ENCODE data around the gene SETD2. TPM values are rescaled to one million over a fixed set of nuclear protein-coding genes. Genes with fewer than 3 reads are reported as not detected.
A peak's percentile ranks its signal among the peaks of the same experiment; 100 is the strongest.

SETD2 gene
- polyA plus RNA-seq, 1 experiment, result 30.8 TPM

GRCh38 chr3:47161983-47162696, 1.8 kb downstream of the SETD2 start:
- Histone ChIP-seq H3K27me3 (ENCODE audit: control insufficient read depth, insufficient read depth, low read length) (no peaks in the 10 kb centered on the region), H3K4me3 (ENCODE audit: low read depth, low read length) (peak overlapping the region; percentile 77), H3K9me3 (ENCODE audit: control insufficient read depth, insufficient read depth, low read length) (no peaks in the 10 kb centered on the region; the same call in 1 of the 2 replicates), H3K27ac (ENCODE audit: low read depth, low read length) (no peak overlapping the region)
- CTCF ChIA-PET, result interaction anchor here (1.0 kb wide), 1 partner anchor 360 kb away, joined by 3 read pairs; no protein-coding TSS in a partner anchor
- TF ChIP-seq, protein P1, sequence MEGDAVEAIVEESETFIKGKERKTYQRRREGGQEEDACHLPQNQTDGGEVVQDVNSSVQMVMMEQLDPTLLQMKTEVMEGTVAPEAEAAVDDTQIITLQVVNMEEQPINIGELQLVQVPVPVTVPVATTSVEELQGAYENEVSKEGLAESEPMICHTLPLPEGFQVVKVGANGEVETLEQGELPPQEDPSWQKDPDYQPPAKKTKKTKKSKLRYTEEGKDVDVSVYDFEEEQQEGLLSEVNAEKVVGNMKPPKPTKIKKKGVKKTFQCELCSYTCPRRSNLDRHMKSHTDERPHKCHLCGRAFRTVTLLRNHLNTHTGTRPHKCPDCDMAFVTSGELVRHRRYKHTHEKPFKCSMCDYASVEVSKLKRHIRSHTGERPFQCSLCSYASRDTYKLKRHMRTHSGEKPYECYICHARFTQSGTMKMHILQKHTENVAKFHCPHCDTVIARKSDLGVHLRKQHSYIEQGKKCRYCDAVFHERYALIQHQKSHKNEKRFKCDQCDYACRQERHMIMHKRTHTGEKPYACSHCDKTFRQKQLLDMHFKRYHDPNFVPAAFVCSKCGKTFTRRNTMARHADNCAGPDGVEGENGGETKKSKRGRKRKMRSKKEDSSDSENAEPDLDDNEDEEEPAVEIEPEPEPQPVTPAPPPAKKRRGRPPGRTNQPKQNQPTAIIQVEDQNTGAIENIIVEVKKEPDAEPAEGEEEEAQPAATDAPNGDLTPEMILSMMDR (IDR thresholded peaks at IDR 0.05; ENCODE audit: low read depth, low read length), result no peak
- DNase-seq (ENCODE audit: low read depth, low spot score), result no peak
- POLR2A ChIA-PET, result no interaction called here

GRCh38 chr3:47159820-47160219, 4.1 kb downstream of the SETD2 start:
- DNase-seq (ENCODE audit: low read depth, low spot score), result no peak
- H3K27ac ChIP-seq (ENCODE audit: low read depth, low read length), result no peak overlapping the region
- ChIA-PET POLR2A (no interaction called here), CTCF (interaction anchor here (0.6 to 0.7 kb wide), 2 partner anchors 14 to 311 kb away, joined by 3 to 5 read pairs; no protein-coding TSS in a partner anchor)
- H3K9me3 ChIP-seq (ENCODE audit: control insufficient read depth, insufficient read depth, low read length), result no peaks in the 10 kb centered on the region; the same call in 1 of the 2 replicates
- no peaks in the 10 kb centered on the region for H3K27me3 ChIP-seq (ENCODE audit: control insufficient read depth, insufficient read depth, low read length)
- H3K4me3 ChIP-seq (ENCODE audit: low read depth, low read length), result no peak overlapping the region
- TF ChIP-seq, protein P1 (IDR thresholded peaks at IDR 0.05; ENCODE audit: low read depth, low read length), result no peak

DNA sequence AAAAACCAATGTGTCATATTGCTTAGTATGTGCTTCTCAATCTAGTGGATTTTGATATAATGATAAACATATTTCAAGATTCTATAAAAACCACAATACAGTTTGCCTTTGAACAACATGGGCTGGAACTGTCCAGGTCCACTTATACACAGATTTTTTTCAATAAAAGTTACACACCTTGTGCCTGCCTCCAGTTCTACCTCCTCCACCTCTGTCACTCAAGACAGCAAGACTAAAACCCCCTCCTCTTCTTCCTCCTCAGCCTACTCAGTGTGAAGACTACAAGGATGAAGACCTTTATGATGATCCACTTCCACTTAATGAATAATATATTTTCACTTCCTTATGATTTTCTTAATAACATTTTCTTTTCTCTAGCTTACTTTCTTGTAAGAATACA, 5.7 kb downstream of the SETD2 start:
- CTCF ChIA-PET, result no interaction called here
- no peaks in the 10 kb centered on the region for H3K9me3 ChIP-seq (ENCODE audit: control insufficient read depth, insufficient read depth, low read length)
- POLR2A ChIA-PET, result no interaction called here

DNA sequence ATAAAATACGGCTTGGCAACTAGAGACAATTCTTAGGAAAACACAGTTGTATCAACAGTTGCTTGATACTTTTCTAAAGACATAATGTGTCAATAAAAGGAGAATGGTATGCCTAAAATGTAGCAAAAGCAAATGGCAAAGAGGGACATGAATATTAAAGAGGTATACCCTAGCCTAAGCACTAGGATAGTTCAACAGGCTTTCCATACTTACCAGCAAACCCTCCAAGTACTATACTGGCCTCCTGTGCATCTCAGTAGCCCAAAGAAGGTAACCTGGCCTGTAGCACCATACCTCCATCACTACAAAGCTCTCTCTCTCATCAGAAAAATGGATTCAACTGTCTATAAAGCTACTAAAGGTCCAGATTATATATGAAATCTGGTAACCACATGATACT, 7.5 kb downstream of the SETD2 start:
- Histone ChIP-seq H3K4me3 (ENCODE audit: low read depth, low read length) (no peak overlapping the region), H3K27me3 (ENCODE audit: control insufficient read depth, insufficient read depth, low read length) (no peaks in the 10 kb centered on the region), H3K27ac (ENCODE audit: low read depth, low read length) (no peak overlapping the region), H3K9me3 (ENCODE audit: control insufficient read depth, insufficient read depth, low read length) (no peaks in the 10 kb centered on the region)
- ChIA-PET CTCF (interaction anchor here (0.7 kb wide), 1 partner anchor 26 kb away, joined by 3 read pairs; no protein-coding TSS in a partner anchor), POLR2A (no interaction called here)
- TF ChIP-seq, protein P1 (IDR thresholded peaks at IDR 0.05; ENCODE audit: low read depth, low read length), result no peak
- no peak for DNase-seq (ENCODE audit: low read depth, low spot score)

More for the DNA sequence above, 5.7 kb downstream of the SETD2 start:
- TF ChIP-seq, protein P1 (IDR thresholded peaks at IDR 0.05; ENCODE audit: low read depth, low read length), result no peak
- Histone ChIP-seq H3K4me3 (ENCODE audit: low read depth, low read length) (no peak overlapping the region), H3K27me3 (ENCODE audit: control insufficient read depth, insufficient read depth, low read length) (no peaks in the 10 kb centered on the region), H3K27ac (ENCODE audit: low read depth, low read length) (no peak overlapping the region)
- DNase-seq (ENCODE audit: low read depth, low spot score), result no peak

GRCh38 chr3:47152578-47152977, 11.3 kb downstream of the SETD2 start:
- Histone ChIP-seq H3K9me3 (ENCODE audit: control insufficient read depth, insufficient read depth, low read length) (no peaks in the 10 kb centered on the region), H3K27me3 (ENCODE audit: control insufficient read depth, insufficient read depth, low read length) (no peaks in the 10 kb centered on the region), H3K4me3 (ENCODE audit: low read depth, low read length) (no peak overlapping the region), H3K27ac (ENCODE audit: low read depth, low read length) (no peak overlapping the region)
- TF ChIP-seq, protein P1 (IDR thresholded peaks at IDR 0.05; ENCODE audit: low read depth, low read length), result no peak
- ChIA-PET CTCF (interaction anchor here (0.6 kb wide), 1 partner anchor 230 kb away, joined by 3 read pairs; no protein-coding TSS in a partner anchor), POLR2A (interaction anchor here (0.5 kb wide), 1 partner anchor 131 kb away, joined by 3 read pairs; no protein-coding TSS in a partner anchor)
- no peak for DNase-seq (ENCODE audit: low read depth, low spot score)
